Measurements from ENCODE around the gene RELA. TPM values are rescaled to one million over a fixed set of nuclear protein-coding genes. Genes with fewer than 3 reads are reported as not detected.
A peak's percentile ranks its signal among the peaks of the same experiment; 100 is the strongest.

RELA gene
- total and polyA plus RNA-seq, 2 of the 13 experiments (the other 11 are each of a cell fraction or from before 2014, with no cell fraction given), result 21.4 to 40.5 TPM

GRCh38 chr11:65615229-65615949 is 47.3 kb downstream of the RELA start, which contains the start of gene PCNX3 (continued):
- TF ChIP-seq ZBTB21 (CRISPR knock-in tag; IDR thresholded peaks at IDR 0.05) (peak; percentile 96), ZNF296 (CRISPR knock-in tag; conservative IDR thresholded peaks at IDR 0.05) (no peak), TRIM22 (IDR thresholded peaks at IDR 0.05) (no peak), CCAR2 (optimal IDR thresholded peaks at IDR 0.05; ENCODE audit: low read depth, low read length) (peak; percentile 44), PAF1 (CRISPR knock-in tag; IDR thresholded peaks at IDR 0.05) (no peak), IKZF5 (CRISPR knock-in tag; IDR thresholded peaks at IDR 0.05) (peak; percentile 56), SMAD9 (CRISPR knock-in tag; IDR thresholded peaks at IDR 0.05) (no peak), ZNF292 (CRISPR knock-in tag; IDR thresholded peaks at IDR 0.05; ENCODE audit: borderline replicate concordance, low read depth) (no peak), RBAK (CRISPR knock-in tag; IDR thresholded peaks at IDR 0.05) (no peak), ZNF839 (CRISPR knock-in tag; IDR thresholded peaks at IDR 0.05; ENCODE audit: borderline replicate concordance) (no peak), ZNF777 (CRISPR knock-in tag; IDR thresholded peaks at IDR 0.05) (no peak), ZNF781 (CRISPR knock-in tag; IDR thresholded peaks at IDR 0.05; ENCODE audit: borderline replicate concordance, not compliant biosample characterization) (no peak), ZNF639 (CRISPR knock-in tag; conservative IDR thresholded peaks at IDR 0.05) (peak; percentile 92), FOXC1 (CRISPR knock-in tag; IDR thresholded peaks at IDR 0.05; ENCODE audit: borderline replicate concordance) (no peak), ZNF501 (CRISPR knock-in tag; IDR thresholded peaks at IDR 0.05) (no peak), RFXAP (CRISPR knock-in tag; IDR thresholded peaks at IDR 0.05; ENCODE audit: borderline replicate concordance) (peak; percentile 18; the same call in 1 of the 2 replicates), ATF5 (CRISPR knock-in tag; IDR thresholded peaks at IDR 0.05; ENCODE audit: low read depth) (no peak), ELK4 (CRISPR knock-in tag; IDR thresholded peaks at IDR 0.05; ENCODE audit: borderline replicate concordance) (no peak), GATAD2A (CRISPR knock-in tag; IDR thresholded peaks at IDR 0.05) (no peak; the same call in 1 of the 2 replicates), ZBTB37 (CRISPR knock-in tag; IDR thresholded peaks at IDR 0.05) (no peak), ZNF503 (CRISPR knock-in tag; IDR thresholded peaks at IDR 0.05) (no peak)

Measured in HepG2 (cell line).